A673 (cell line): ENCODE measurements around the gene MAN1C1.

Experiments
- CTCF ChIP-seq: fragments of 300-800, 200-600 bp; sonication (generic); conservative IDR thresholded peaks from 2 replicates; pipeline ENCODE4 v1.5.1; 2017; ENCODE audit warnings: low read depth, mild to moderate bottlenecking, antibody characterized with exemption, low read length, moderate library complexity, mixed read lengths
- EZH2 ChIP-seq: fragments of 200-600 bp; sonication (generic); IDR thresholded peaks from 2 replicates; pipeline ENCODE4 v1.6.1; 2017; ENCODE audit warnings: borderline replicate concordance, low read depth, mild to moderate bottlenecking, mixed read lengths, antibody characterized with exemption, low read length; ENCODE audit not compliant: poor library complexity, severe bottlenecking

- TF ChIP-seq CTCF (no peak), EZH2 (no peak)
Observed at GRCh38 chr1:25756215-25756614, 139.6 kb downstream of the MAN1C1 start.
